ENCODE results near the gene NKAIN1. TPM values are rescaled to one million over a fixed set of nuclear protein-coding genes. Genes with fewer than 3 reads are reported as not detected.

The NKAIN1 gene
- total and polyA plus RNA-seq, 10 donors, result 0.08 TPM; not detected in 9

DNA sequence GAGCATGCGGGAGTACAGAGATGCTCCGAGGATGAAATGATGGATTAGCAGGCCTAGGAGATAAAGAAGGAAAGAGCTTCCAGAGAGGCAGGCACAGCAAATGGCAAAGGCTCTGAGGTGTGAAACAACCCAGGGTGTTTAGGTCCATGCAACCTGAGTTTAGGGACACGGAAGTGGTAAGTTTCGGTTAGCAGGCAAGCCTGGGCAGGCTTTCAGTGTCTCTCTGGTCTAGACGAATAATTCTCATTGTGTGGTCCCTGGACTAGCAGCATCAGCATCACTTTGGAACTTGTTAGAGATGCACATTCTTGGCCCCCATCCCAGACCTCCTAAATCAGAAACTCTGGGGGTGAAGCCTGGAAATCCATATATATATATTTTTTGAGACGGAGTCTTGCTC, 18.6 kb downstream of the NKAIN1 start:
- Histone ChIP-seq H3K36me3 (no peaks in the 10 kb centered on the region), H3K27ac (no peak overlapping the region), H3K9me3 (no peaks in the 10 kb centered on the region), H3K4me1 (peaks cover 0 to 1% (median 0%) of the 10 kb centered on the region in 6 donors), H3K4me3 (no peak overlapping the region), H3K27me3 (replicated peaks in 1 of 7) (peaks cover 0 to 21% (median 0%) of the 10 kb centered on the region in 7 donors)
- TF ChIP-seq POLR2A (IDR thresholded peaks at IDR 0.05), result no peak
- TF ChIP-seq POLR2AphosphoS5 (IDR thresholded peaks at IDR 0.05), result no peak
- TF ChIP-seq, protein P1, sequence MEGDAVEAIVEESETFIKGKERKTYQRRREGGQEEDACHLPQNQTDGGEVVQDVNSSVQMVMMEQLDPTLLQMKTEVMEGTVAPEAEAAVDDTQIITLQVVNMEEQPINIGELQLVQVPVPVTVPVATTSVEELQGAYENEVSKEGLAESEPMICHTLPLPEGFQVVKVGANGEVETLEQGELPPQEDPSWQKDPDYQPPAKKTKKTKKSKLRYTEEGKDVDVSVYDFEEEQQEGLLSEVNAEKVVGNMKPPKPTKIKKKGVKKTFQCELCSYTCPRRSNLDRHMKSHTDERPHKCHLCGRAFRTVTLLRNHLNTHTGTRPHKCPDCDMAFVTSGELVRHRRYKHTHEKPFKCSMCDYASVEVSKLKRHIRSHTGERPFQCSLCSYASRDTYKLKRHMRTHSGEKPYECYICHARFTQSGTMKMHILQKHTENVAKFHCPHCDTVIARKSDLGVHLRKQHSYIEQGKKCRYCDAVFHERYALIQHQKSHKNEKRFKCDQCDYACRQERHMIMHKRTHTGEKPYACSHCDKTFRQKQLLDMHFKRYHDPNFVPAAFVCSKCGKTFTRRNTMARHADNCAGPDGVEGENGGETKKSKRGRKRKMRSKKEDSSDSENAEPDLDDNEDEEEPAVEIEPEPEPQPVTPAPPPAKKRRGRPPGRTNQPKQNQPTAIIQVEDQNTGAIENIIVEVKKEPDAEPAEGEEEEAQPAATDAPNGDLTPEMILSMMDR (IDR thresholded peaks at IDR 0.05 in 8 of 11, conservative IDR thresholded peaks at IDR 0.05 in 3 of 11), result no peak
- WGBS, 5 donors, result 82 to 91% (median 87%) methylated on average over 6 of the region's 6 CpGs
- intact Hi-C loops (cut with DNase I; ENCODE audit: low total_unique reads), result no loop called here
- no peak for DNase-seq

DNA sequence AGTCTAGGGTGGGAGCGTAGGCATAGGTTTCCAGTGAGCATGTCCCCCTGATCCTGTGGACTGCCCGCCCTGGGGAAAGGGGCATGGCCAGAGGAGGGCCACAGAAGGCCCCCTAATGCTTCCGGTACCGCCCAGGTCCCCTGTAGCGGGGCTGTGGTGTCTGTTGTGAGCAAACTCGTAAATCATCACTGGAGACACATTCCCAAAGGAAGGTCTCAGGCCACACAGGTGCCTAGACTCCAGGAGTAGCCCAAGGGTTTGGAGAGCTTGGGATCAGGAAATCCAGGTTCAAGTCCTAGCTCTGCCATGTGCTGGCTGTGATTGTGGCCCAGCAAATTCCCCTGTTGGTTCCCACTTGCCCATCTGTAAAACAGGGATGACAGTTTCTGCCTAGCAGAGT, 20.2 kb downstream of the NKAIN1 start:
- Histone ChIP-seq H3K27ac (no peak overlapping the region), H3K9me3 (no peaks in the 10 kb centered on the region), H3K4me3 (no peak overlapping the region), H3K36me3 (no peaks in the 10 kb centered on the region), H3K27me3 (replicated peaks in 1 of 7) (peaks cover 0 to 14% (median 0%) of the 10 kb centered on the region in 7 donors), H3K4me1 (peaks cover 0 to 10% (median 2%) of the 10 kb centered on the region in 6 donors)
- WGBS, 5 donors, result 72 to 91% (median 85%) methylated on average over 2 to 6 of the region's 6 CpGs
- TF ChIP-seq, protein P1 (IDR thresholded peaks at IDR 0.05 in 8 of 11, conservative IDR thresholded peaks at IDR 0.05 in 3 of 11), result no peak
- no peak for DNase-seq
- intact Hi-C loops (cut with DNase I; ENCODE audit: low total_unique reads), result no loop called here

DNA sequence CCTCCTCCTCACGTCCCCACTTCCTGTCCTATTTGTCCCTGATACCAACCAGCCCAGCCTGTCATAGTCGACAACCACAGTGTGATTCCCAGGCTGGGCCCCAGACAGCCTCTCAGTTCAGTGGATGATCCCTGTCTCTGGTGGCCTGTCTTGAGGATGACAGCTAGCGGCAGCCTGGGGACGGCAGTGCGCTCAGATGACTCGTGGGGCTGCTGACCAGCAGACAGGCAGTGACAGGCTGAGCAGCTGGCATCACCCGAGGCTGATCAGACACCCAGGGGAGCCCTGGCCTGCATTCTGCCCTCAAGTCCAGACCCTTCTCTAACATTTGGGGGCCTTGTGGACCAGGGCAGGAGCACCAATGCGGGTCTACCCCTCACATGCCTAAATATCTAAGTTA, 21.0 kb downstream of the NKAIN1 start:
- H3K27ac ChIP-seq, result no peak overlapping the region
- no peak for DNase-seq
- 71 to 86% (median 78%) methylated on average over 8 of the region's 8 CpGs for WGBS, 5 donors

DNA sequence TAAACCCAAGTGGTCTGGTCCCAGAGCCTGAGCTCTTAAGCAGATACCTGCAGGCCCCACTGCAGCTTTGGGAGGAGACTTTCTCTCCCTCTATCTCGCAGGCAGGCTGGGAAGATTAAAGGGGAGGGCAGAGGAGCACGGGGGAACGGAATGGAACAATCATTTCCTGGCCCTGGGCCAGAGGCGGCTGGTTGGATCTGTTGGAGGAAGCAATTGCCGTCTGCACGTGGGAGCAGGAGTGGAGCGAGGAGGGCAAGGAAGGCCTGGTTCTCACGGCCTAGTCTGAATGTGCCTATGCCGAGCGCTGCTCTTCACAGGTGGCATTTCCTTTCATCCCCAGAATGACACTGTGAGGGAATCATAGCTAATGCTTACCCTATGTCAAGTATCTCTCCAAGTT, 23.7 kb downstream of the NKAIN1 start:
- intact Hi-C loops (cut with DNase I; ENCODE audit: low total_unique reads), result no loop called here
- Histone ChIP-seq H3K4me1 (peaks cover 0 to 10% (median 2%) of the 10 kb centered on the region in 6 donors), H3K4me3 (no peak overlapping the region)

More for the DNA sequence above, 21.0 kb downstream of the NKAIN1 start:
- H3K36me3 ChIP-seq, result no peaks in the 10 kb centered on the region
- intact Hi-C loops (cut with DNase I; ENCODE audit: low total_unique reads), result no loop called here
- peaks cover 0 to 10% (median 0%) of the 10 kb centered on the region in 7 donors for H3K27me3 ChIP-seq (replicated peaks in 1 of 7)
- peaks cover 0 to 10% (median 2%) of the 10 kb centered on the region in 6 donors for H3K4me1 ChIP-seq
- TF ChIP-seq, protein P1 (IDR thresholded peaks at IDR 0.05 in 8 of 11, conservative IDR thresholded peaks at IDR 0.05 in 3 of 11), result no peak
- TF ChIP-seq POLR2AphosphoS5 (IDR thresholded peaks at IDR 0.05), result no peak
- no peak for TF ChIP-seq POLR2A (IDR thresholded peaks at IDR 0.05)
- H3K4me3 ChIP-seq, result no peak overlapping the region
- H3K9me3 ChIP-seq, result no peaks in the 10 kb centered on the region

More for the DNA sequence above, 23.7 kb downstream of the NKAIN1 start:
- TF ChIP-seq POLR2A (IDR thresholded peaks at IDR 0.05) (no peak), POLR2AphosphoS5 (IDR thresholded peaks at IDR 0.05) (no peak)
- TF ChIP-seq, protein P1 (IDR thresholded peaks at IDR 0.05 in 8 of 11, conservative IDR thresholded peaks at IDR 0.05 in 3 of 11), result no peak
- Histone ChIP-seq H3K27me3 (replicated peaks in 1 of 7) (peaks cover 0 to 10% (median 0%) of the 10 kb centered on the region in 7 donors), H3K9me3 (peaks cover 0 to 9% (median 0%) of the 10 kb centered on the region in 8 donors), H3K27ac (no peak overlapping the region), H3K36me3 (no peaks in the 10 kb centered on the region)
- no peak for DNase-seq
- WGBS, 5 donors, result 17 to 39% (median 26%) methylated on average over 10 of the region's 10 CpGs
